Ovary (tissue), 9 donors: Measurements from ENCODE around the gene ALG1. TPM values are rescaled to one million over a fixed set of nuclear protein-coding genes. Genes with fewer than 3 reads are reported as not detected.
"Not testable (repeated sequence)": the region's sequence is repeated elsewhere in the genome, so short reads cannot be mapped to it uniquely, and the experiment has no call there.

Experiments used
- DNase-seq, 5 donors: peaks; one replicate each; pipeline ENCODE4 v3.0.0-alpha.2; 2019 to 2020
- H3K27ac ChIP-seq, 2 donors: fragments of 200-600 bp; one replicate each; pipeline versions ENCODE4 v1.5.1 to v1.8.0; 2019 to 2022
- H3K27me3 ChIP-seq: fragments of 200-600 bp; one replicate; pipeline ENCODE4 v1.8.0; 2022
- H3K36me3 ChIP-seq: fragments of 200-600 bp; sonication (generic); one replicate; pipeline ENCODE4 v1.5.1; 2019
- H3K4me1 ChIP-seq: one replicate; pipeline ENCODE4 v1.8.1; 2013; ENCODE audit warnings: mild to moderate bottlenecking, moderate library complexity; ENCODE audit not compliant: insufficient read depth
- H3K4me3 ChIP-seq: fragments of 200-600 bp; sonication (generic); one replicate; pipeline ENCODE4 v1.5.1; 2017
- H3K9me3 ChIP-seq, 2 donors: fragments of 200-600 bp in 1 of 2; sonication (generic) in 1 of 2; one replicate each; pipeline versions ENCODE4 v1.5.1 to v1.8.1; 2013 to 2019; ENCODE audit warnings: mild to moderate bottlenecking in 1 of 2, moderate library complexity in 1 of 2
- POLR2A ChIP-seq: fragments of 450-650 bp; IDR thresholded peaks from one replicate; pipeline ENCODE4 v1.6.1; 2017; ENCODE audit warnings: antibody characterized with exemption, mild to moderate bottlenecking, moderate library complexity
- WGBS, 3 donors: extraction: QIAGEN DNeasy Blood & Tissue Kit in 1 of 3; methylation state at CpG; one replicate each; pipeline versions ENCODE4 v1.1.5 to v1.1.7; 2013 to 2017; 5-methylcytosine and 5-hydroxymethylcytosine counted together
- intact Hi-C, 4 donors: fragments of 100-400 bp; cut with DNase I; formaldehyde crosslinking; loops; one replicate each; pipeline versions ENCODE4 v1.11.0 to v1.15.1; 2022 to 2023
- polyA plus RNA-seq, 2 donors: library from polyadenylated mRNA; stranded (reverse); fragments of 200-250 nt in 1 of 2; fragments of 350-450 nt in 1 of 2; fragmentation: Illumina TruSeq in 1 of 2; extraction: RNeasy Lipid Tissue Mini Kit (QIAGEN cat#74804) in 1 of 2; gene quantifications; one replicate each; pipeline ENCODE4 v1.2.3, GENCODE V29; 2013 to 2014
- total RNA-seq, 7 donors: library from RNA; depleted of rRNA in 2 of 7; stranded (reverse); fragments of >200 nt in 2 of 7; fragmentation: NEBNext Ultra II Directional in 3 of 7; extraction: Animal tissue kit (Norgen Biotek cat#: 25700) in 3 of 7; gene quantifications; one replicate each; pipeline versions ENCODE4 v1.1.0 to v1.2.4, GENCODE V29; 2016 to 2023
- donor health status: DM: no; HTN: no; CAD: no; lungs with moderate emphysema.
- donor health status: DM: no; HTN: no; CAD: no.
- donor health status: Bipolar disorder and iron deficiency.
- donor health status: DM: yes; HTN: yes; CAD: no.
- donor health status: DM: no; HTN: no; CAD: no.
- donor health status: DM: yes; HTN: yes; CAD: no.

ALG1 gene
- total and polyA plus RNA-seq, 9 donors: 9.1 to 21.3 (median 15.5) TPM

DNA sequence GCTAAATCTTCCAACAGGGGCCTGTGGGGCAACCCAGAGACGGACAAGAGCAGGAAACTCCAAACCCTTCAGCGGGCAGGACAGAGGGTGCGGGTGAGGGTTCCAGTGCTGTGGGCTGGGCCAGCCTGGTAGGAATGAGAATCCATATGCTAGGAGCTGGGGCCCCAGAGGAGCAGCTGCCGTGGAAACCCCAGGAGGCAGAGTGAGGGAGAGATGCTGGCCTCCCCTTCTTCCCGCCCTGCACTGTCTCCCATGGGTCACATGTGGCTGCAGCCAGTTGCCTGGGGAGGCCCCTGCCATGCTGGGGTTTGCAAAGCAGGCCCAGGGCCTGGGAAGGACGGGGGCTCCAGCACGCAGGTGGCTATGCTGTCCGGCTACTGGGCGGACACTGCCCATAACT, 21.4 kb downstream of the ALG1 start:
- H3K27ac ChIP-seq, DNase-seq, H3K9me3 ChIP-seq, H3K4me3 ChIP-seq, H3K27me3 ChIP-seq, intact Hi-C loops, H3K36me3 ChIP-seq, H3K4me1 ChIP-seq: not testable (repeated sequence)
- WGBS, 3 donors: 80 to 94% (median 93%) methylated on average over 9 of the region's 9 CpGs

DNA sequence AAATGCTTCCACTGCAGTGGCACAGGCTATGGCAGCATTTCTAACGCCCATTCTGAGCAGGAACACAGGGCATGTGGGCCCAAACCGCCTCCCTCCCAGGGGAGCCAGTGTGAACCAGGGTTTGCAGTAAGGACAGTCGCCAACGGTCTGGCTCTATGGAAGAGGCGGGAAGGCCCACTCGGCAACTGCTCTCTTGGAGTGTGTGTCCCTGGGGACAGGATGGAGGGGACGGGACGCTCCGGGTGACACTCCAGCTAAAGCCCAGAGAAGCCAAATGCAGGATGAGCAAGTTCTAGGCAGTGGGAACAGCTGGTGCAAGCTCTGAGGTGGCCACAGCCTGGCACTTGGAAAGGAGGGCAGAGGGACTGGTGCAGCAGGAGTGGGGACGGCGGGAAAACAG, 22.1 kb downstream of the ALG1 start:
- H3K4me3 ChIP-seq, intact Hi-C loops: not testable (repeated sequence)
- 71 to 81% (median 78%) methylated on average over 10 to 11 of the region's 11 CpGs for WGBS, 3 donors

DNA sequence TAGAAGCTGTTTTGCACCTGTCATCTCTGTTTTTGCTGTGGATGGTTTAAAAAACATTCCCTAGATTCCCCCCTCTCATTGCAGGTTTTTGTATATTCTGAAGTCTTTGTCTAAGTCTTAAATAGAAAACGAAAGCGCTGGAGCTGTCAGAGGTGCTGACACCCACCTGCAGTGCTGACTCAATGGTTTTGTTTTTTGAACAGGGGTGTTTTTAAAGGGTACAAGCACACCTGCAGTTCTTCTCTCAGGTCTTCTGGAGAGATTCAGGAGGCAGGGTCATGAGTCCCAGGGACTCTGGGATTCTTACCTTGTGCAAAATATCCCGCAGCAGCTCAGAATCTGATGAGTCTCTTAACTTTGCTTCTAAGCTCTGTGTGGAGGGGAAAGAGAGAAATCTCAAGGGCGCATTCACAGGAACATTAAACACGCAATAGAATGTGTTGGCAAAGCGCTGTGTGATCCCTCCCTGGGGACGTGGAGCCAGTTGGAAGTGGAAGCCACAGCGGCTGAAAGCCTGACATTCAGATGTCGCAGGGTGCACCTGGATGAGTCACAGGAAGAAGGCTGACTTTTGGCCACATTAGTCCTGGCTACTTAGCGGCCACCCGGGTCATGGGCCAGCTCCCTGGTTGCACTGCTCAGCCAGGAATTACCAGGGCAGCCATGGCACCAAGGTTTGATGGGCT, 23.6 kb downstream of the ALG1 start:
- DNase-seq, H3K27ac ChIP-seq, H3K36me3 ChIP-seq, H3K4me3 ChIP-seq, H3K27me3 ChIP-seq, H3K9me3 ChIP-seq, H3K4me1 ChIP-seq, intact Hi-C loops: not testable (repeated sequence)
- 58 to 70% (median 61%) methylated on average over 11 of the region's 11 CpGs for WGBS, 3 donors

More for the DNA sequence above, 22.1 kb downstream of the ALG1 start:
- DNase-seq, H3K36me3 ChIP-seq, H3K9me3 ChIP-seq, H3K27ac ChIP-seq, H3K4me1 ChIP-seq, H3K27me3 ChIP-seq: not testable (repeated sequence)

DNA sequence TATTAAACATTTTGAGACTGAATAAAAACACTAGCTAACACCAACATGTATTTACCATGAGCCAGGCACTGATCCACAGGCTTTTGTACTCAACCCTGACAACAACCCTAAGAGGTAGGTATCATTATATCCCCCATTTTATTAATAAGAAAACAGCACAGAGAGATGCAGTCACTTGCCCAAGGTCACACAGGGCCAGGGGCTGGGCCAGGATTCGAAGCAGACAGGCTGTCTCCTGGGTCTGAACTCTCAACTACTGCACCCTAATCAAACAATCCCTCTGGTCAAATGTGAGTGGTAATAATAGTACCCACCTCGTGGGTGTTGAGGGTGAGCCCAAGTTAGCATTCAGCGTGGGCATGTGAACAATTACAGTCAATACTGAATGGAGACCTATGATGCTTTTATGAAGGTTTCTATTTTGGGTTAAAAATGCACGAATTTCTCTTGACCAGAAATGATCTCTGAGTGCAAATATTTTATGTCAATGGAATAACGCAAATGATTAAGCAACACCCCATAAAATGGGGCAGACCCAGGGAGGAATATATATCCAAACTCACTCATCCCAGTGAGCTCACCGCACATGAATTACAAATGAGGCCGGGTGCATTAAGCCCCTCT, 24.9 kb downstream of the ALG1 start:
- DNase-seq, H3K27me3 ChIP-seq, H3K9me3 ChIP-seq, intact Hi-C loops, H3K27ac ChIP-seq, H3K4me1 ChIP-seq, H3K36me3 ChIP-seq: not testable (repeated sequence)
- H3K4me3 ChIP-seq: peak overlapping the region; percentile 86
- 17 to 18% (median 17%) methylated on average over 7 of the region's 7 CpGs for WGBS, 3 donors

DNA sequence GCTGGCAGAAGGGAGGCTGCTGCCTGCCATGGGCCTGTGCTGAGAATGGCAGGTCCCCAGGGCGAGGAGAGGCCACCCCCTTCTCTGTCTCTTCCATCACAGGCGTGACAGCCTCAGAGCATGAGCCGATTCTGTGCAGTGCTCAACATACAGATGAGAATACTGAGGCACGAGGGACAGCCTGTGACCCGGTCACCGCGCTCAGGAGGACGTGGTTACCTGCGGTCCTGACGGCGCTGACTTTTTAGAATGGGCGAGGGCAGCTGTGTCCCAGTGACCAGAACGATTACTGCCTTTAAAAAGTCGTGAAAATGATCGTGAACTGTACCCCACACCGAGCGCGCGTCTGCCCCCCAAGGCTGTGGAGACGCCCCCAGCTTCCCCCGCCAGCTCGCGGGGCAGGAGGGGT, 25.4 kb downstream of the ALG1 start:
- H3K36me3 ChIP-seq, intact Hi-C loops, H3K4me1 ChIP-seq, H3K9me3 ChIP-seq, H3K27me3 ChIP-seq: not testable (repeated sequence)
- Histone ChIP-seq H3K27ac (peak overlapping the region; percentile 74 to 79), H3K4me3 (peak overlapping the region; percentile 86)
- DNase-seq: peak in 1 of 5 donors; percentile 42
- WGBS, 3 donors: 1% methylated on average over 15 to 23 of the region's 23 CpGs

DNA sequence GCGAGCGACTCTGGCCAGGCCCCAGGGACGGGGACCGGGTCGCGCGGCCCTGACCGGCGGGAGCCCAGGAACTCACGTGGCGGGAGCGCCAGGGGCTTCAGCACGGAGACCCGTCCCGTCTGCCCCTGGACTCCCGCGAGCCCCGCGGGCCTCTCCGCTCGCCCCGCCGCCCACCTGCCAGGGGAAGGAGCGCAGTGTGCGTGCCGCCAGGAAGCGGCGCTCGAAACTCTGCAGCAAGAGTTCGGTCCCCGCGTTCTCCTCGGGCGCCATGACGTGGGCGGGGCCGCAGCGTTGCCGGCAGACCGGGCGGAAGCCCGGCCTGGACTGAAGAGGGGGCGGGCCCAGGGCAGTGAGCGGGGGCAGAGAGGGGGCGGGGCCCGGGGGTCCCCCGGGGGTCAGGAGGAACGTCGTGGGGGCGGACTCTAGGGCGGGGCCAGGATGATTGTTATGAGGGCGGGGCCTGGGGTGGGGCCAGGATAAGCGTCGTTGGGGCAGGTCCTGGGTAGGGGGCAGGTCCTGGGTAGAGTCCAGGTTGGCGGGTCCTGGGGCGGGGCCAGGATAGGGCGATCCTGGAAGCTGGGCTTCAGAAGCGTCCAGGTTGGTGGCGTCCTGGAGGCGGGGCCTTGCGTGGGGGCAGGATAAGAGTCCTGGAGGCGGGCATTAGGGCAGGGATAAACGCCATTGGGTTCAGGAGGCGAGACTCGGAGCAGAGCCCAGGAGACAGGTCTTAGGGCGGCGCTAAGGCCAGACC, 26.0 kb downstream of the ALG1 start, which contains the start of gene EEF2KMT:
Gene EEF2KMT, minus strand, starts transcription at position 326 of the 751 bp plus-strand sequence. Its CDS starts 56 bp downstream, at position 270.
- 0 to 2% (median 0%) methylated on average over 15 to 67 of the region's 67 CpGs for WGBS, 3 donors
- not testable (repeated sequence) for H3K4me1 ChIP-seq

DNA sequence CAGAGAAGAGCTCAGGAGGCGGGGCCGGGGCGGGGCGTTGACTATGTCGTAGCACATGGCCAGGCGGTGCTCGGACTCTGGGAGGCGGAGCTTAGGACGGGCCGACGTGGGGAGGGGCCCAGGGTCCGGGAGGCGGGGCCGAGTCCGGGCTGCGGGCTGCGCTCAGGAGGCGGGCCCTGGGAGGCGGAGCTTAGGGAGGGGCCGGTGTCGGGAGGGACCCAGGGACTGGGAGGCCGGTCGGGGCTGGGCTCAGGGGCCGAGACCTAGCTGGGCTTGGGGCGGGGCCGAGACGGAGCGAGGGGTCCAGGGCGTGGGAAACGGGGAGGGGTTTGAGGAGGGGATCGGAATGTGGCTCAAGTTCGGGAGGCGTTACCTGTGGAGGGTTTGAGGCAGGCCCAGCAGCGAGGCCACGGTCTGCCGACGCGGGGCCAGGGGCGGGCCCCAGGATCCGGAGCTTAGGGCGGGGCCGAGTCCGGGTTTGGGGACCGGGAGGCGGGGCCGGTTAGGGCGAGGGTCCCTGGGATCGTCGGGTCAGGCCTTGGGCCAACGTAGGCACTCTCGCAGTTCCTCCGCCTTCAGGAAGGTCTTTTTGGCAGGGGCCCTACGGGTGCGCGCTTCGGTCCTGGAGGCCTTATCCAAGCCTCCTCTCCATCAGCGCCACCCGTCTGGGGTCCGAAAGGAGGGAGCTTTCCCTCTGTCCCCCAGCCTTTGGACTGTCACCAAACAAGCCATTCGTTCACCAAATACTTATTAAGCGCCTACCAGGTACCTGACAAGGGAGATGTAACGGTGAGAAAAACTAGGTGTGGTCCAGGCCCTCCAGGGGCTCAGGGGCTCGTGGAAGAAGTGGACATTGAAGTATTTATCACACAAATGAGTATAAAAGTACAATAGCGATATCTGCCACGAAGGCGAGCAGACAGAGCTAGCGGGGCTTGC, 26.8 kb downstream of the ALG1 start:
- DNase-seq: peak; percentile 76 to 90 (median 89)
- peak; percentile 26 for TF ChIP-seq POLR2A
- H3K36me3 ChIP-seq, intact Hi-C loops, H3K27me3 ChIP-seq, H3K9me3 ChIP-seq, H3K4me1 ChIP-seq: not testable (repeated sequence)
- peak overlapping the region; percentile 68 for H3K4me3 ChIP-seq
- H3K27ac ChIP-seq: peak overlapping the region; percentile 79 to 85
- 1% methylated on average over 33 to 57 of the region's 67 CpGs for WGBS, 3 donors

More for the DNA sequence above, 26.0 kb downstream of the ALG1 start, which contains the start of gene EEF2KMT:
- intact Hi-C loops, H3K9me3 ChIP-seq, H3K36me3 ChIP-seq, H3K27me3 ChIP-seq: not testable (repeated sequence)
- H3K27ac ChIP-seq: peak within 1 kb of the TSS; percentile 79 to 85
- peak within 1 kb of the TSS; percentile 86 for H3K4me3 ChIP-seq
- DNase-seq: peak; percentile 99 to 100 (median 100)

DNA sequence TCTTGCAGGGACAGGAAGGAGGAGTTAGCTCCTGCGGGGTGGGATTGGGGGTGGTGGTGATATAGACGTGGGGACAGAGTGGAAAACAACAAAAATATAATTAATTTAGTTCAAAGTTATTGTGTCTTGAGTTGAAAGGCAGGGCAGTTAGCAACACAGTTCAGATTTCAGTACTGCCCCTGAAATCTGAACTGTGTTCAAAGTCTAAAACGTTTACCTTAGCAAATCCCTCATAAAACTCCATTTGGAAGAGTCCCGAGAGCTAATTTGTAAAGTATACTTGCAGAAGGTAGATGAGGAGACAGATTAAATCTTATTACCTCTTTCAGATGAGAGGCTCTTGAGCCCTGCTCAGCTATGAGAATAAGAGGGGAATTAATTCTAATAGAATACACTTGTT, 27.5 kb downstream of the ALG1 start:
- H3K36me3 ChIP-seq, H3K27me3 ChIP-seq, intact Hi-C loops, DNase-seq, H3K4me1 ChIP-seq, H3K9me3 ChIP-seq, H3K4me3 ChIP-seq: not testable (repeated sequence)
- peak overlapping the region in 1 of 2 donors; percentile 74 for H3K27ac ChIP-seq
- 7 to 10% (median 9%) methylated on average over 4 of the region's 4 CpGs for WGBS, 3 donors

DNA sequence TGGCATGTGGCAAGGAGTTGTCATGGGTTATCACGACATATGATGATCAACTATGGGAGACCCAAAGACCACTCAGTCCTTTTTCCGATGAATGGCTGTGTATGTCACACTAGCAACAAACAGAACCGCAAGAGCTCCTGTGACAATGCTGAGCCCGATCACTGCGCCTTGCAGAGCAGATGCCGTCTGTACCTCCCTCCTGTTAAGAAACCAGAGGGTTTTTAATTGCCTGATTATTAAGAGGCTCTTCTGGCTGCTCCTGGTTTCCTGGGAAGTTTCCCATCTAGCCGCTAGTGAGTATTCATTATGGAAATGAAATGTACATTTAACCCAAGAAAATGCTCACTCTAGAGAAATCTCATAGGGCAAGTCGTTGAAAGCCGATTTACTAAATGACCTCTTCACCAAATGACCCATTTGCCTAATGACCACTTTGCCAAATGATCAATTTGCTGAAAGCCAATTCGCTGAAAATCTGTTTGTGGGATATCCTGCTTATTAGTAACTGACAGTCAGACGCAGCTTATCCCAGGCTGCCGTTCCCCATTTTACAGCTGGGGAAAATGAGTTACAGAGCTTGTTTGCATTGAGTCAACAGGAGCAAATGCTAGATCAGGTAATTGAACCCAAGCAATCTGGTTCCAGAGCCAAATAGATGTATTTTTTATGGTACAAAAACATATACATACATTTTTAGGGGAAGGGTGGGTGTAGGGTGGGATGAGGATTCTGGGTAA, 31.8 kb downstream of the ALG1 start:
- H3K27me3 ChIP-seq, DNase-seq, H3K4me3 ChIP-seq, intact Hi-C loops, H3K9me3 ChIP-seq, H3K36me3 ChIP-seq, H3K4me1 ChIP-seq, H3K27ac ChIP-seq: not testable (repeated sequence)
- 86 to 88% (median 86%) methylated on average over 12 of the region's 12 CpGs for WGBS, 3 donors

DNA sequence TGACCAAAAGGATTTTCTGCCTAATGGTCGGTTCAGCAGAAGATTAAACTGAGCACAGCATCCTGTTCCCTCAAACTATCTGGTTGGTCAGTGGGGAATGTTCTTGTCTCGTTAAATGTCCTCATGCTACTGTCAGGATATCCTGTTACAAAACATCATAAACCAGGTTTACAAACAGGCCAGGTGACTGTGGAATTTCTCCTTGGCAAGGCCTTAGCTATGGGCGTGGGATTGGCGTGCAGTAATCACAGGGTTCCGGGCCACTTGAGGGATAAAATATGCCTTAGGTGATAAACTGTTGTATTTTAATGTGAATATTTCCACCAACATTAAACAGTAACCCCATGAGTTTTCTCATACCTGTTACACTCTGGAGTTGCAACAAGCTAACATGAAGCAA, 33.4 kb downstream of the ALG1 start:
- H3K9me3 ChIP-seq, H3K4me1 ChIP-seq, intact Hi-C loops, H3K36me3 ChIP-seq, H3K27ac ChIP-seq, H3K4me3 ChIP-seq, DNase-seq, H3K27me3 ChIP-seq: not testable (repeated sequence)
- 53 to 62% (median 55%) methylated on average over 4 to 5 of the region's 5 CpGs for WGBS, 3 donors
